Astrocyte (in vitro differentiated cells and primary cell): ENCODE results near the gene PRAMEF15.
"Not testable (repeated sequence)": the region's sequence is repeated elsewhere in the genome, so short reads cannot be mapped to it uniquely, and the experiment has no call there.

Source experiments
- CTCF ChIP-seq: IDR thresholded peaks from 2 replicates; pipeline ENCODE4 v1.5.1; 2011; ENCODE audit warnings: low read depth, mild to moderate bottlenecking, inconsistent platforms, low read length, moderate library complexity; ENCODE audit not compliant: insufficient read depth
- EZH2 ChIP-seq: IDR thresholded peaks from 2 replicates; pipeline ENCODE4 v1.6.1; 2012; ENCODE audit warnings: mild to moderate bottlenecking, low read length, inconsistent platforms; ENCODE audit not compliant: insufficient read depth

- TF ChIP-seq CTCF, EZH2: not testable (repeated sequence)
Measured at GRCh38 chr1:13277016-13277415, 38.4 kb upstream of the PRAMEF15 start.
